Liver (tissue), 3 donors: ENCODE results near the gene NRG4.

Experiments used
- EGR1 ChIP-seq, 2 donors: IDR thresholded peaks; 2 replicates each; pipeline ENCODE4 v1.6.1; 2016 to 2018; ENCODE audit warnings: antibody characterized with exemption in 2 of 2, low read depth in 2 of 2
- GABPA ChIP-seq, 2 donors: IDR thresholded peaks in 1 of 2; conservative IDR thresholded peaks in 1 of 2; 2 replicates each; pipeline ENCODE4 v1.6.1; 2016; ENCODE audit warnings: antibody characterized with exemption in 2 of 2, mild to moderate bottlenecking in 1 of 2, moderate library complexity in 1 of 2
- JUND ChIP-seq, 2 donors: IDR thresholded peaks; 2 replicates each; pipeline ENCODE4 v1.6.1; 2016; ENCODE audit warnings: antibody characterized with exemption in 2 of 2
- SP1 ChIP-seq: IDR thresholded peaks from 2 replicates; pipeline ENCODE4 v1.6.1; 2018; ENCODE audit warnings: antibody characterized with exemption, mild to moderate bottlenecking
- TAF1 ChIP-seq: conservative IDR thresholded peaks from 2 replicates; pipeline ENCODE4 v1.6.1; 2016; ENCODE audit warnings: antibody characterized with exemption, mild to moderate bottlenecking
- YY1 ChIP-seq: IDR thresholded peaks from 2 replicates; pipeline ENCODE4 v1.6.1; 2016; ENCODE audit warnings: antibody characterized with exemption, mild to moderate bottlenecking
- TF ChIP-seq, protein P1 (sequence below): fragments of 150-350 bp; IDR thresholded peaks from 2 replicates; pipeline ENCODE4 v1.5.1; 2017; ENCODE audit warnings: improper control_type of control experiment, low read depth, low read length; ENCODE audit not compliant: missing input control
- TF ChIP-seq, protein P2 (sequence below): IDR thresholded peaks from 2 replicates; pipeline ENCODE4 v1.6.1; 2016; ENCODE audit warnings: antibody characterized with exemption
- donor health status: healthy.
- donor health status: healthy.

DNA sequence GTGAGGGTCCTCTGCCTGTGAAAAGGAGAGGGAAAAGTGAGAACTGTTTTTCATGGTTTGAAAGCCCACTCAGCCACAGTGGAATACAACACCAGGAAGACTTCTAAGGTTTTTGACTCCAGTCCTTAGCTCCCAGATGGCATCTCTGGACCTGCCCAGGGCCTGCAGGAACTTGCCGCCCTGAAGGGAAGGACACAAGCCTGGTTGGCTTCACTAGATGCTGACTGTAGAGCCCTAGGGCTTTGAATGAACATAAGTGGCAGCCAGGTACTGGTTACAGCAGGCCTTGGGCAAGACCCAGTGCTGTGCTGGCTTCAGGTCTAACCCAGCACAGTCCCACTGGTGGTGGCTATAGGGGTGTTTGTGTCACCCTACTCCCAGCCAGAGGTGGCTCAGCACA lies 26.3 kb upstream of the NRG4 start:
- no peak for TF ChIP-seq GABPA (IDR thresholded peaks at IDR 0.05 in 1 of 2, conservative IDR thresholded peaks at IDR 0.05 in 1 of 2)
- TF ChIP-seq, protein P1, sequence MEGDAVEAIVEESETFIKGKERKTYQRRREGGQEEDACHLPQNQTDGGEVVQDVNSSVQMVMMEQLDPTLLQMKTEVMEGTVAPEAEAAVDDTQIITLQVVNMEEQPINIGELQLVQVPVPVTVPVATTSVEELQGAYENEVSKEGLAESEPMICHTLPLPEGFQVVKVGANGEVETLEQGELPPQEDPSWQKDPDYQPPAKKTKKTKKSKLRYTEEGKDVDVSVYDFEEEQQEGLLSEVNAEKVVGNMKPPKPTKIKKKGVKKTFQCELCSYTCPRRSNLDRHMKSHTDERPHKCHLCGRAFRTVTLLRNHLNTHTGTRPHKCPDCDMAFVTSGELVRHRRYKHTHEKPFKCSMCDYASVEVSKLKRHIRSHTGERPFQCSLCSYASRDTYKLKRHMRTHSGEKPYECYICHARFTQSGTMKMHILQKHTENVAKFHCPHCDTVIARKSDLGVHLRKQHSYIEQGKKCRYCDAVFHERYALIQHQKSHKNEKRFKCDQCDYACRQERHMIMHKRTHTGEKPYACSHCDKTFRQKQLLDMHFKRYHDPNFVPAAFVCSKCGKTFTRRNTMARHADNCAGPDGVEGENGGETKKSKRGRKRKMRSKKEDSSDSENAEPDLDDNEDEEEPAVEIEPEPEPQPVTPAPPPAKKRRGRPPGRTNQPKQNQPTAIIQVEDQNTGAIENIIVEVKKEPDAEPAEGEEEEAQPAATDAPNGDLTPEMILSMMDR, result no peak
- TF ChIP-seq YY1, result no peak
- no peak for TF ChIP-seq SP1
- no peak for TF ChIP-seq JUND (IDR thresholded peaks at IDR 0.05)
- TF ChIP-seq EGR1 (IDR thresholded peaks at IDR 0.05; ENCODE audit: low read depth in 2 of 2), result no peak
- no peak for TF ChIP-seq TAF1
- TF ChIP-seq, protein P2, sequence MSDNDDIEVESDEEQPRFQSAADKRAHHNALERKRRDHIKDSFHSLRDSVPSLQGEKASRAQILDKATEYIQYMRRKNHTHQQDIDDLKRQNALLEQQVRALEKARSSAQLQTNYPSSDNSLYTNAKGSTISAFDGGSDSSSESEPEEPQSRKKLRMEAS, result no peak
